H1 (cell line): ENCODE measurements around the gene ASCC1. TPM values are rescaled to one million over a fixed set of nuclear protein-coding genes. Genes with fewer than 3 reads are reported as not detected.
A peak's percentile ranks its signal among the peaks of the same experiment; 100 is the strongest.

Source experiments
- CTCF ChIA-PET: fragments of 300-600 bp; sonication (Branson Sonifier 250); formaldehyde crosslinking; loops from one replicate; lab custom pipeline; 2021; ENCODE audit not compliant: partially characterized antibody; lab: Charles Lee
- POLR2A ChIA-PET: fragments of 300-600 bp; sonication (Branson Sonifier 250); formaldehyde crosslinking; loops from one replicate; lab custom pipeline; 2021; ENCODE audit warnings: inconsistent platforms; ENCODE audit not compliant: partially characterized antibody; lab: Charles Lee
- DNase-seq, 2 experiments: peaks; one replicate each; pipeline versions ENCODE4 v3.0.0 to v3.0.0-alpha.2; 2010 to 2022; ENCODE audit warnings: low spot score in 2 of 2, low read depth in 1 of 2, mixed read lengths in 1 of 2
- FAIRE-seq: peaks from 2 replicates; lab custom pipeline; 2011; peaks lifted over from hg19 to GRCh38; lab: Jason Lieb, UNC
- H2AFZ ChIP-seq: 2 replicates; pipeline ENCODE4 v1.8.1; 2012; ENCODE audit warnings: low read length, inconsistent platforms
- H2AK5ac ChIP-seq: 2 replicates; pipeline ENCODE4 v1.6.1; 2013; ENCODE audit warnings: low read depth, low read length
- H2BK120ac ChIP-seq: replicated peaks from 2 replicates; pipeline ENCODE3; 2013; ENCODE audit warnings: low read depth, low read length, inconsistent platforms
- H2BK12ac ChIP-seq: 2 replicates; pipeline ENCODE4 v1.6.1; 2013; ENCODE audit warnings: low read depth, low read length
- H2BK15ac ChIP-seq: 2 replicates; pipeline ENCODE4 v1.6.1; 2013; ENCODE audit warnings: low read length
- H2BK20ac ChIP-seq: 2 replicates; pipeline ENCODE4 v1.6.1; 2013; ENCODE audit warnings: low read length
- H2BK5ac ChIP-seq: 2 replicates; pipeline ENCODE4 v1.6.1; 2013; ENCODE audit warnings: low read depth, low read length
- H3K14ac ChIP-seq: 2 replicates; pipeline ENCODE4 v1.6.1; 2013; ENCODE audit warnings: inconsistent platforms; ENCODE audit not compliant: insufficient read length
- H3K18ac ChIP-seq: 2 replicates; pipeline ENCODE4 v1.6.1; 2013; ENCODE audit warnings: low read length; ENCODE audit errors: extremely low read depth
- H3K23ac ChIP-seq: 2 replicates; pipeline ENCODE4 v1.6.1; 2013; ENCODE audit warnings: inconsistent platforms; ENCODE audit not compliant: insufficient read length
- H3K23me2 ChIP-seq: 2 replicates; pipeline ENCODE4 v1.6.1; 2013; ENCODE audit warnings: low read depth, low read length
- H3K27ac ChIP-seq: 2 replicates; pipeline ENCODE4 v1.6.1; 2011; ENCODE audit warnings: low read depth, low read length, inconsistent platforms
- H3K27me3 ChIP-seq, 4 experiments: replicated peaks in 1 of 4; 1 replicate in 1 of 4; 2 replicates in 3 of 4; pipeline versions ENCODE4 v1.6.1 to v1.8.1; 2011 to 2013; ENCODE audit warnings: low read length in 3 of 4, mild to moderate bottlenecking in 3 of 4, inconsistent platforms in 2 of 4, mixed read lengths in 2 of 4, moderate library complexity in 1 of 4; ENCODE audit not compliant: control insufficient read depth in 3 of 4, insufficient read depth in 3 of 4; ENCODE audit errors: extremely low read depth in 1 of 4
- H3K36me3 ChIP-seq, 4 experiments: 2 replicates each; pipeline versions ENCODE4 v1.6.1 to v1.8.1; 2011 to 2013; ENCODE audit warnings: mild to moderate bottlenecking in 4 of 4, low read length in 3 of 4, moderate library complexity in 2 of 4, control low read depth in 1 of 4, inconsistent platforms in 1 of 4; ENCODE audit not compliant: insufficient read depth in 4 of 4, control insufficient read depth in 2 of 4
- H3K4ac ChIP-seq: replicated peaks from 2 replicates; pipeline ENCODE3; 2013; ENCODE audit warnings: low read length, low read depth, mixed read lengths, inconsistent platforms; ENCODE audit not compliant: insufficient read length
- H3K4me1 ChIP-seq, 4 experiments: replicated peaks in 1 of 4; 1 replicate in 1 of 4; 2 replicates in 3 of 4; pipeline versions ENCODE4 v1.6.1 to v1.8.1; 2011 to 2013; ENCODE audit warnings: low read length in 3 of 4, inconsistent platforms in 2 of 4, mixed read lengths in 1 of 4; ENCODE audit not compliant: insufficient read depth in 4 of 4, control insufficient read depth in 3 of 4
- H3K4me2 ChIP-seq, 2 experiments: 2 replicates each; pipeline versions ENCODE4 v1.6.1 to v1.8.1; 2011 to 2013; ENCODE audit warnings: low read depth in 2 of 2, low read length in 2 of 2, control low read depth in 1 of 2, inconsistent platforms in 1 of 2, mild to moderate bottlenecking in 1 of 2; ENCODE audit not compliant: insufficient read depth in 1 of 2
- H3K4me3 ChIP-seq, 4 experiments: fragments of 200-600, 300-600 bp in 1 of 4; sonication (generic), shearing (Covaris generic), sonication (Bioruptor Twin) in 1 of 4; 2 replicates each; pipeline versions ENCODE4 v1.5.1 to v1.8.1; 2011 to 2016; ENCODE audit warnings: low read length in 4 of 4, low read depth in 3 of 4, control low read depth in 2 of 4, inconsistent platforms in 2 of 4, mild to moderate bottlenecking in 2 of 4, mixed read lengths in 1 of 4, moderate library complexity in 1 of 4; ENCODE audit not compliant: insufficient read depth in 2 of 4; ENCODE audit errors: extremely low read depth in 1 of 4
- H3K56ac ChIP-seq: replicated peaks from 2 replicates; pipeline ENCODE3; 2013; ENCODE audit warnings: low read depth, mild to moderate bottlenecking, mixed read lengths, low read length, inconsistent platforms; ENCODE audit not compliant: insufficient read length
- H3K79me1 ChIP-seq: 2 replicates; pipeline ENCODE4 v1.6.1; 2013; ENCODE audit warnings: low read depth, low read length, control low read depth
- H3K79me2 ChIP-seq, 2 experiments: 2 replicates each; pipeline versions ENCODE4 v1.6.1 to v1.8.1; 2012 to 2013; ENCODE audit warnings: low read length in 2 of 2, mild to moderate bottlenecking in 2 of 2, inconsistent platforms in 1 of 2; ENCODE audit not compliant: insufficient read depth in 2 of 2, control insufficient read depth in 1 of 2
- H3K9ac ChIP-seq, 4 experiments: replicated peaks in 1 of 4; 1 replicate in 1 of 4; 2 replicates in 3 of 4; pipeline versions ENCODE4 v1.6.1 to v1.8.1; 2011 to 2013; ENCODE audit warnings: low read depth in 3 of 4, low read length in 3 of 4, control low read depth in 2 of 4, mild to moderate bottlenecking in 2 of 4, moderate library complexity in 2 of 4, inconsistent platforms in 1 of 4; ENCODE audit errors: extremely low read depth in 1 of 4
- H3K9me3 ChIP-seq, 2 experiments: 2 replicates each; pipeline versions ENCODE4 v1.6.1 to v1.8.1; 2012 to 2013; ENCODE audit warnings: mild to moderate bottlenecking in 2 of 2, moderate library complexity in 2 of 2, control low read depth in 1 of 2, inconsistent platforms in 1 of 2, low read depth in 1 of 2, low read length in 1 of 2, mixed read lengths in 1 of 2; ENCODE audit not compliant: insufficient read depth in 2 of 2
- H4K20me1 ChIP-seq, 2 experiments: replicated peaks in 1 of 2; 2 replicates each; pipeline versions ENCODE3 to v1.8.1; 2011 to 2013; ENCODE audit warnings: inconsistent platforms in 2 of 2, low read length in 2 of 2, mild to moderate bottlenecking in 1 of 2; ENCODE audit not compliant: insufficient read depth in 2 of 2, control insufficient read depth in 1 of 2
- H4K5ac ChIP-seq: 2 replicates; pipeline ENCODE4 v1.6.1; 2013; ENCODE audit warnings: low read length, low read depth, mixed read lengths, inconsistent platforms; ENCODE audit not compliant: insufficient read length
- H4K8ac ChIP-seq: 2 replicates; pipeline ENCODE4 v1.8.0; 2013; ENCODE audit warnings: mild to moderate bottlenecking, moderate library complexity, low read length, inconsistent platforms; ENCODE audit not compliant: insufficient read depth; ENCODE audit errors: extremely low read depth
- H4K91ac ChIP-seq: replicated peaks from 2 replicates; pipeline ENCODE3; 2013; ENCODE audit warnings: low read length, mixed read lengths, inconsistent platforms; ENCODE audit not compliant: insufficient read length
- CHD1 ChIP-seq: IDR thresholded peaks from 2 replicates; pipeline ENCODE4 v1.6.1; 2012; ENCODE audit warnings: low read depth, low read length, improper control_type of control experiment
- CREB1 ChIP-seq: IDR thresholded peaks from 2 replicates; pipeline ENCODE4 v1.6.1; 2012; ENCODE audit warnings: inconsistent platforms
- CTBP2 ChIP-seq: IDR thresholded peaks from 2 replicates; pipeline ENCODE4 v1.7.0; 2011; ENCODE audit warnings: borderline replicate concordance, mild to moderate bottlenecking, moderate library complexity, mixed read lengths, low read length; ENCODE audit not compliant: insufficient read depth, insufficient read length
- HDAC2 ChIP-seq, 2 experiments: fragments of 300-600 bp in 1 of 2; sonication (generic) in 1 of 2; IDR thresholded peaks; 2 replicates each; pipeline ENCODE4 v1.6.1; 2011 to 2012; ENCODE audit warnings: low read depth in 2 of 2, low read length in 2 of 2, mild to moderate bottlenecking in 2 of 2, moderate library complexity in 2 of 2, borderline replicate concordance in 1 of 2, inconsistent platforms in 1 of 2
- JUN ChIP-seq: IDR thresholded peaks from 2 replicates; pipeline ENCODE4 v1.6.1; 2011; ENCODE audit warnings: low read depth, mild to moderate bottlenecking, improper control_type of control experiment, low read length
- KDM4A ChIP-seq: IDR thresholded peaks from one replicate; pipeline ENCODE4 v1.7.1; 2012; ENCODE audit warnings: low read depth, mild to moderate bottlenecking, moderate library complexity, low read length, inconsistent platforms; ENCODE audit not compliant: severe bottlenecking
- NRF1 ChIP-seq: IDR thresholded peaks from 2 replicates; pipeline ENCODE4 v1.6.1; 2011; ENCODE audit warnings: mild to moderate bottlenecking, low read depth, low read length, improper control_type of control experiment
- TAF1 ChIP-seq: IDR thresholded peaks from 2 replicates; pipeline ENCODE4 v1.6.1; 2011; ENCODE audit warnings: mild to moderate bottlenecking, low read depth, low read length
- ZNF274 ChIP-seq: IDR thresholded peaks from 2 replicates; pipeline ENCODE4 v1.7.0; 2012; ENCODE audit warnings: low read length, borderline replicate concordance; ENCODE audit errors: extremely low read depth
- WGBS, 2 experiments: shearing (Covaris generic) in 1 of 2; methylation state at CpG; one replicate each; pipeline versions ENCODE4 v1.1.6 to v1.1.7; 2013 to 2015; ENCODE audit warnings: low lambda C conversion rate in 2 of 2, mixed read lengths in 2 of 2, inconsistent platforms in 1 of 2, low coverage in 1 of 2, missing lambda C conversion rate in 1 of 2; ENCODE audit not compliant: insufficient replicate concordance in 2 of 2, insufficient coverage in 1 of 2, insufficient read length in 1 of 2; ENCODE audit errors: extremely low coverage in 1 of 2, missing lambda C conversion rate in 1 of 2; 5-methylcytosine and 5-hydroxymethylcytosine counted together
- polyA plus RNA-seq, 7 experiments: library from polyadenylated mRNA; depleted of rRNA in 3 of 7; stranded (reverse) in 5 of 7; unstranded in 2 of 7; fragments of >200 nt in 5 of 7; fragments of 200-250 nt in 2 of 7; gene quantifications; 1 replicate in 5 of 7; 2 replicates in 1 of 7; 4 replicates in 1 of 7; pipeline versions ENCODE4 v1.2.1 to v1.2.3, GENCODE V29; 2011 to 2013; ENCODE audit warnings: missing spikeins in 2 of 7, mixed read lengths in 2 of 7
- total RNA-seq: library from RNA; stranded (reverse); fragmentation: NEBNext Ultra II Directional; extraction: Animal tissue kit (Norgen Biotek cat#: 25700); gene quantifications from 2 replicates; pipeline ENCODE4 v1.2.1, GENCODE V29; 2021
- TF ChIP-seq, protein P1 (sequence below): IDR thresholded peaks from 2 replicates; pipeline ENCODE4 v1.6.1; 2012; ENCODE audit warnings: inconsistent platforms

ASCC1 gene
- total and polyA plus RNA-seq, 2 of the 8 experiments (the other 6 are each of a cell fraction or from before 2014, with no cell fraction given): 25.6 to 35.8 TPM

DNA sequence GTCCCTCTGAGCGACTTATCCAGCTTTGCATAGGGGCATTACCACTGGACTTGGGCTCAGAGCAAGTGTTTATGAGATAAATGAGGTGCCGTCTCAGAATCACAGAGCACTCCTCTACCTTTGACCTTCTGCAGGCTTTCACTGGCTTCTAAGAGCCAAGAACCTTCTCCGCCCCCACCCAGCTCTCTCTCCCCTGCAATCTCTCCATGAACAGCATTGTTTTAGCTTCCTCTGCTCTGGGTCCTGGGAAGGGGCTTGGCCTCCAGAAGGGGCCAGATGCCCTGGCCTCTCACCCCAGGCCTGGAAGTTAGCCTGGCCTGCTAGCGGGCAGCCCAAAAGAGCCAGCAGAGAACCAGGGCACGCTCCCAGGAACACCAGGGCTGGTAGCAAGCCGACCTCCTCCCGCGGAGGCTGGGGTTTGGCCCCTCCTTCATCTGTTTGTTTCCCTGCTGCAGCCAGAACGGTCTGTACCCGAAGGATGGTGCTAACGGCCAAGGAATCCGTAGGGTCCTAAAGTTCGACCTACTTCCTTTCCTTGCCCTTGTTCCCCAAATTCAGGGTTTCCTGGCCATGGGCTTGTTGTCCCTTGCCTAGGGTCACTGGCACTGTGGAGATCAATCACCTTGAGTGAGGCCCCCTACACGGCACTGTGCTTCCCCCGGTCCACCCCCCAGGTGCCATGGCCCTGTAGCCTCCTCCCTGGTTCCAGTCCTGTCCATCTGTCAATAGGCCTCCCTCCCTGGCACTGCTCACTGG is 38.9 kb upstream of the ASCC1 start:
- peak overlapping the region; percentile 57 for H3K4ac ChIP-seq
- H3K18ac ChIP-seq: peak overlapping the region; percentile 93
- H3K79me1 ChIP-seq: no peaks in the 10 kb centered on the region
- H3K79me2 ChIP-seq: no peaks in the 10 kb centered on the region
- H4K8ac ChIP-seq: peak overlapping the region; percentile 95; the same call in 1 of the 2 replicates
- H3K36me3 ChIP-seq: no peaks in the 10 kb centered on the region
- H2BK15ac ChIP-seq: peak overlapping the region; percentile 81
- peak overlapping the region; percentile 98 for H2BK12ac ChIP-seq
- H2BK5ac ChIP-seq: peak overlapping the region; percentile 82
- no peaks in the 10 kb centered on the region for H3K23me2 ChIP-seq
- H3K9ac ChIP-seq: peak overlapping the region in 3 of 4 experiments; percentile 20 to 38 (median 32); a peak in 4 of 7 replicates
- no peaks in the 10 kb centered on the region for H3K27me3 ChIP-seq
- H3K23ac ChIP-seq: no peak overlapping the region
- ChIA-PET POLR2A (interaction anchor here (0.9 to 24.2 kb wide), 9 partner anchors 8 to 72 kb away, joined by 3 to 673 read pairs (median 3); partner anchors contain the start of gene DDIT4), CTCF (interaction anchor here (0.6 to 1.4 kb wide), 10 partner anchors 8 to 481 kb away, joined by 3 to 5 read pairs (median 4); partner anchors contain the start of genes ANAPC16 and ASCC1)
- peak overlapping the region; percentile 42; the same call in 1 of the 2 replicates for H3K27ac ChIP-seq
- FAIRE-seq (no peak), DNase-seq (peak in 1 of 2 experiments; percentile 80)
- peak overlapping the region; percentile 93 for H4K5ac ChIP-seq
- H2BK20ac ChIP-seq: peak overlapping the region; percentile 99
- H2BK120ac ChIP-seq: peak overlapping the region; percentile 36
- no peak overlapping the region for H3K56ac ChIP-seq
- no peaks in the 10 kb centered on the region for H3K9me3 ChIP-seq
- peak overlapping the region in 1 of 4 experiments; percentile 17; a peak in 1 of 8 replicates for H3K4me3 ChIP-seq
- H3K4me2 ChIP-seq: peak overlapping the region; percentile 48 to 54; a peak in 3 of 4 replicates
- no peak overlapping the region for H3K14ac ChIP-seq
- WGBS, 2 experiments: 23% methylated on average over 13 of the region's 15 CpGs; no CpG with 5 or more reads in 1 of the 2 experiments
- peak overlapping the region; percentile 72; the same call in 1 of the 2 replicates for H2AFZ ChIP-seq
- H3K4me1 ChIP-seq: peaks cover 5 to 16% (median 13%) of the 10 kb centered on the region in 4 experiments
- peak overlapping the region; percentile 47 for H4K91ac ChIP-seq
- H4K20me1 ChIP-seq: no peaks in the 10 kb centered on the region
- peak overlapping the region; percentile 32; the same call in 1 of the 2 replicates for H2AK5ac ChIP-seq
- TF ChIP-seq TAF1 (no peak), KDM4A (no peak), CTBP2 (no peak), NRF1 (no peak), HDAC2 (IDR thresholded peaks at IDR 0.05; ENCODE audit: borderline replicate concordance in 1 of 2, low read depth in 2 of 2, low read length in 2 of 2) (no peak), CHD1 (no peak), CREB1 (no peak), JUN (no peak), ZNF274 (no peak)
- TF ChIP-seq, protein P1, sequence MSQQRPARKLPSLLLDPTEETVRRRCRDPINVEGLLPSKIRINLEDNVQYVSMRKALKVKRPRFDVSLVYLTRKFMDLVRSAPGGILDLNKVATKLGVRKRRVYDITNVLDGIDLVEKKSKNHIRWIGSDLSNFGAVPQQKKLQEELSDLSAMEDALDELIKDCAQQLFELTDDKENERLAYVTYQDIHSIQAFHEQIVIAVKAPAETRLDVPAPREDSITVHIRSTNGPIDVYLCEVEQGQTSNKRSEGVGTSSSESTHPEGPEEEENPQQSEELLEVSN: no peak
